B cell (primary cell): ENCODE measurements around the gene RASA3. TPM values are rescaled to one million over a fixed set of nuclear protein-coding genes. Genes with fewer than 3 reads are reported as not detected.

Source experiments
- ATAC-seq: fragments of 200-7000 bp; cut with Tn5 transposase; one replicate; pipeline ENCODE4 v1.10.0; 2021; ENCODE audit warnings: low read depth, mild to moderate bottlenecking, moderate number of reproducible peaks, moderate library complexity
- CTCF ChIA-PET: fragments of 350-600 bp; sonication (Branson Sonifier 250); formaldehyde crosslinking; loops from one replicate; lab custom pipeline; 2021; ENCODE audit warnings: antibody characterized with exemption, inconsistent platforms; lab: Charles Lee
- POLR2A ChIA-PET: fragments of 350-600 bp; sonication (Branson Sonifier 250); formaldehyde crosslinking; loops from one replicate; lab custom pipeline; 2021; ENCODE audit warnings: antibody characterized with exemption; lab: Charles Lee
- DNase-seq: peaks from one replicate; pipeline ENCODE4 v3.0.0; 2013
- H2AFZ ChIP-seq: 2 replicates; pipeline ENCODE4 v1.6.1; 2012; ENCODE audit warnings: mild to moderate bottlenecking, low read depth, low read length; ENCODE audit not compliant: insufficient read depth, poor library complexity, severe bottlenecking
- H3K27ac ChIP-seq, 2 donors: 1 replicate in 1 of 2; 2 replicates in 1 of 2; pipeline ENCODE4 v1.5.1; 2012 to 2013; ENCODE audit warnings: low read length in 2 of 2, mild to moderate bottlenecking in 2 of 2, moderate library complexity in 1 of 2
- H3K27me3 ChIP-seq, 4 experiments: fragments of 200-600 bp in 1 of 4; sonication (generic) in 1 of 4; replicated peaks in 1 of 4; 1 replicate in 2 of 4; 2 replicates in 2 of 4; pipeline versions ENCODE4 v1.6.1 to v1.7.0; 2013 to 2016; ENCODE audit warnings: low read length in 3 of 4, mild to moderate bottlenecking in 2 of 4, mixed read lengths in 1 of 4, moderate library complexity in 1 of 4; ENCODE audit not compliant: insufficient read depth in 4 of 4, control insufficient read depth in 3 of 4; ENCODE audit errors: control extremely low read depth in 1 of 4
- H3K36me3 ChIP-seq, 2 experiments: replicated peaks in 1 of 2; 1 replicate in 1 of 2; 2 replicates in 1 of 2; pipeline versions ENCODE4 v1.6.1 to v1.7.1; 2013; ENCODE audit warnings: low read length in 1 of 2; ENCODE audit not compliant: insufficient read depth in 2 of 2, control insufficient read depth in 1 of 2; ENCODE audit errors: control extremely low read depth in 1 of 2, extremely low read depth in 1 of 2
- H3K4me1 ChIP-seq, 2 donors: fragments of 200-600 bp in 1 of 2; sonication (generic) in 1 of 2; 1 replicate in 1 of 2; 2 replicates in 1 of 2; pipeline versions ENCODE4 v1.5.1 to v1.6.1; 2013 to 2017; ENCODE audit warnings: low read length in 2 of 2; ENCODE audit not compliant: control insufficient read depth in 2 of 2, insufficient read depth in 2 of 2
- H3K4me2 ChIP-seq: replicated peaks from 2 replicates; pipeline ENCODE3; 2012; ENCODE audit warnings: mild to moderate bottlenecking, low read depth, low read length; ENCODE audit not compliant: poor library complexity, severe bottlenecking
- H3K4me3 ChIP-seq, 5 experiments: fragments of 200-600 bp in 1 of 5; sonication (generic) in 1 of 5; 1 replicate in 3 of 5; 2 replicates in 2 of 5; pipeline versions ENCODE4 v1.5.1 to v1.7.0; 2011 to 2016; ENCODE audit warnings: low read length in 4 of 5, mild to moderate bottlenecking in 4 of 5, low read depth in 2 of 5, control low read depth in 1 of 5, moderate library complexity in 1 of 5; ENCODE audit not compliant: insufficient read depth in 1 of 5; ENCODE audit errors: control extremely low read depth in 1 of 5, extremely low read depth in 1 of 5
- H3K79me2 ChIP-seq: fragments of 200-600 bp; sonication (generic); one replicate; pipeline ENCODE4 v1.6.0; 2016; ENCODE audit warnings: low read length; ENCODE audit not compliant: control insufficient read depth, insufficient read depth
- H3K9ac ChIP-seq: fragments of 200-600 bp; sonication (generic); 2 replicates; pipeline ENCODE4 v1.6.1; 2017; ENCODE audit warnings: mild to moderate bottlenecking, low read length, moderate library complexity
- H3K9me3 ChIP-seq, 3 donors: one replicate each; pipeline versions ENCODE4 v1.6.1 to v1.7.1; 2013; ENCODE audit warnings: low read length in 2 of 3; ENCODE audit not compliant: control insufficient read depth in 2 of 3, insufficient read depth in 1 of 3; ENCODE audit errors: control extremely low read depth in 1 of 3
- H4K20me1 ChIP-seq: 2 replicates; pipeline ENCODE4 v1.6.0; 2012; ENCODE audit warnings: mild to moderate bottlenecking, low read length; ENCODE audit not compliant: insufficient read depth, control insufficient read depth, poor library complexity, severe bottlenecking
- H3K27ac Mint-ChIP-seq: one replicate; pipeline ENCODE4 v1.8.0; 2021; ENCODE audit warnings: mixed read lengths
- H3K27me3 Mint-ChIP-seq: one replicate; pipeline ENCODE4 v1.8.0; 2021; ENCODE audit warnings: mixed read lengths
- H3K4me1 Mint-ChIP-seq: one replicate; pipeline ENCODE4 v1.8.0; 2021; ENCODE audit warnings: mixed read lengths
- H3K4me3 Mint-ChIP-seq: one replicate; pipeline ENCODE4 v1.8.0; 2021; ENCODE audit warnings: mixed read lengths
- H3K9me3 Mint-ChIP-seq: one replicate; pipeline ENCODE4 v1.8.0; 2022; ENCODE audit warnings: mixed read lengths; ENCODE audit not compliant: insufficient read depth
- CTCF ChIP-seq: fragments of 200-600 bp; IDR thresholded peaks from one replicate; pipeline ENCODE4 v1.8.0; 2022; ENCODE audit warnings: antibody characterized with exemption, mild to moderate bottlenecking
- EZH2 ChIP-seq: IDR thresholded peaks from 2 replicates; pipeline ENCODE4 v1.6.1; 2012; ENCODE audit warnings: borderline replicate concordance, low read depth, mild to moderate bottlenecking, moderate library complexity, low read length; ENCODE audit not compliant: insufficient read depth, poor library complexity, severe bottlenecking
- WGBS: methylation state at CpG from one replicate; pipeline ENCODE4 v1.1.5; 2013; ENCODE audit warnings: missing lambda C conversion rate; ENCODE audit not compliant: insufficient coverage; 5-methylcytosine and 5-hydroxymethylcytosine counted together
- intact Hi-C: fragments of 100-400 bp; cut with micrococcal nuclease; formaldehyde crosslinking; loops from one replicate; pipeline ENCODE4 v1.10.0; 2022
- polyA plus RNA-seq: library from polyadenylated mRNA; depleted of rRNA; stranded (reverse); fragments of >200 nt; gene quantifications from 2 replicates; pipeline ENCODE4 v1.2.3, GENCODE V29; 2012
- total RNA-seq, 2 donors: library from RNA; stranded (reverse); fragments of 120-200 nt in 1 of 2; gene quantifications; 1 replicate in 1 of 2; 2 replicates in 1 of 2; pipeline versions ENCODE4 v1.2.3 to v1.2.4, GENCODE V29; 2013 to 2022

RASA3 gene
- total and polyA plus RNA-seq, 2 donors (not counting 1 experiment from before 2014, with no cell fraction given), result 54.2 to 87.4 TPM

GRCh38 chr13:114161644-114162532 is 29.5 kb upstream of the RASA3 start:
- TF ChIP-seq CTCF, result no peak
- Mint-ChIP-seq H3K4me1 (peaks cover 54% of the 10 kb centered on the region), H3K27ac (peak overlapping the region; percentile 86), H3K9me3 (peaks cover 3% of the 10 kb centered on the region), H3K4me3 (peak overlapping the region; percentile 88), H3K27me3 (peaks cover 13% of the 10 kb centered on the region)
- Histone ChIP-seq H3K4me1 (peaks cover 26 to 37% of the 10 kb centered on the region in 2 donors), H3K27ac (peak overlapping the region in 1 of 2 donors; percentile 12), H3K4me3 (peak overlapping the region; percentile 18 to 52 (median 48)), H3K27me3 (peaks cover 0 to 3% (median 0%) of the 10 kb centered on the region in 4 experiments), H3K36me3 (no peaks in the 10 kb centered on the region), H3K9ac (peak overlapping the region; percentile 56), H2AFZ (peak overlapping the region; percentile 70), H3K79me2 (no peaks in the 10 kb centered on the region), H3K4me2 (peak overlapping the region; percentile 75), H3K9me3 (no peaks in the 10 kb centered on the region), H4K20me1 (no peaks in the 10 kb centered on the region)
- ATAC-seq (peak; percentile 69), DNase-seq (peak; percentile 59)
- CTCF ChIA-PET, result interaction anchor here (0.7 to 1.5 kb wide), 6 partner anchors 17 to 137 kb away, joined by 3 to 6 read pairs (median 3); no protein-coding TSS in a partner anchor
- intact Hi-C loops, result loop anchor here (2.0 kb wide), 1 partner anchor 19 kb away; no protein-coding TSS in a partner anchor
- 11% methylated on average over 25 of the region's 32 CpGs for WGBS
- POLR2A ChIA-PET, result interaction anchor here (0.8 kb wide), 1 partner anchor 14 kb away, joined by 4 read pairs; no protein-coding TSS in a partner anchor

GRCh38 chr13:114161028-114161556 is 28.7 kb upstream of the RASA3 start:
- Mint-ChIP-seq H3K9me3 (peaks cover 3% of the 10 kb centered on the region), H3K4me1 (peaks cover 60% of the 10 kb centered on the region), H3K4me3 (peak overlapping the region; percentile 88), H3K27ac (peak overlapping the region; percentile 15), H3K27me3 (peaks cover 13% of the 10 kb centered on the region)
- H3K4me2 ChIP-seq, result peak overlapping the region; percentile 75
- no peak overlapping the region for H3K4me3 ChIP-seq
- ChIA-PET POLR2A (interaction anchor here (0.8 kb wide), 1 partner anchor 13 kb away, joined by 4 read pairs; no protein-coding TSS in a partner anchor), CTCF (interaction anchor here (1.0 to 1.5 kb wide), 2 partner anchors 16 to 62 kb away, joined by 3 to 6 read pairs; no protein-coding TSS in a partner anchor)
- peaks cover 19 to 34% of the 10 kb centered on the region in 2 donors for H3K4me1 ChIP-seq
- 96% methylated on average over 47 of the region's 47 CpGs for WGBS
- no peak overlapping the region for H3K9ac ChIP-seq
- H3K27ac ChIP-seq, result no peak overlapping the region
- peaks cover 0 to 3% (median 0%) of the 10 kb centered on the region in 4 experiments for H3K27me3 ChIP-seq
- intact Hi-C loops, result loop anchor here (2.0 kb wide), 1 partner anchor 18 kb away; no protein-coding TSS in a partner anchor
- H2AFZ ChIP-seq, result no peak overlapping the region
- H3K9me3 ChIP-seq, result no peaks in the 10 kb centered on the region
- DNase-seq (no peak), ATAC-seq (no peak)
- H4K20me1 ChIP-seq, result no peaks in the 10 kb centered on the region
- H3K36me3 ChIP-seq, result no peaks in the 10 kb centered on the region
- TF ChIP-seq CTCF (no peak), EZH2 (no peak)
- H3K79me2 ChIP-seq, result no peaks in the 10 kb centered on the region
